GM12892 (cell line): ENCODE data around the gene TAS1R2.

ENCODE experiments used
- POLR2A ChIP-seq: IDR thresholded peaks from 2 replicates; pipeline ENCODE4 v1.6.1; 2011; ENCODE audit warnings: low read depth, low read length, control low read depth
- POLR2AphosphoS5 ChIP-seq: IDR thresholded peaks from 2 replicates; pipeline ENCODE4 v1.6.1; 2011; ENCODE audit warnings: low read depth, low read length, control low read depth
- TAF1 ChIP-seq: IDR thresholded peaks from 2 replicates; pipeline ENCODE4 v1.6.1; 2011; ENCODE audit warnings: low read depth, mild to moderate bottlenecking, control low read depth, low read length, borderline replicate concordance

DNA sequence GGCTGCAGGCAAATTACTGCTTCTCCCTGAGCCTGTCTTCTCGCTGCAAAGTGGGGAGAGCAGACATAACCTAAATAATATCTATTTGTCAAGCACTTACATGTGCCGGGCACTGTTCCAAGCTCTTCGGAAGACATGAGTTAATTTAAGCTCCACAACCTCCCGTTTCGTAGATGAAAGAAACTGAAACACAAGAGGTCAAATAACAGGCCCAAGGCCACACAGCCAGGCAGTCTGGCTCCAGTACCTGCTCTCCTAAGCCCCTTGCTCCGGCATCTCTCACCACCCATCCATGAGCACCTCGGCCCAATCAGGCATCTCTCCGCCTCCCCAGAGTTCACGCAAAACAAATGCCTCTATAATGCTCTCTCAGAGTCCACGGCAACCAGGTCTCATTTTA is 65.4 kb downstream of the TAS1R2 start:
- no peak for TF ChIP-seq POLR2AphosphoS5
- TF ChIP-seq TAF1, result no peak
- TF ChIP-seq POLR2A, result no peak
